ENCODE results near the gene PTPRD. TPM values are rescaled to one million over a fixed set of nuclear protein-coding genes. Genes with fewer than 3 reads are reported as not detected.

Gene PTPRD
- total RNA-seq, 1 experiment from 2014 or later, result 1.8 TPM

- CTCF ChIA-PET, result no interaction called here
- TF ChIP-seq CTCF (IDR thresholded peaks at IDR 0.05; ENCODE audit: unreplicated experiment), result no peak
- H3K27ac Mint-ChIP-seq (ENCODE audit: unreplicated experiment), result no peak overlapping the region
- no peaks in the 10 kb centered on the region for H3K27me3 Mint-ChIP-seq (ENCODE audit: unreplicated experiment)
- H3K4me1 Mint-ChIP-seq (ENCODE audit: low read depth, unreplicated experiment), result no peaks in the 10 kb centered on the region
- BruUV-seq (replicated peaks), result no TSS peak
- H3K36me3 Mint-ChIP-seq (ENCODE audit: insufficient read depth, unreplicated experiment), result no peaks in the 10 kb centered on the region
- no peak overlapping the region for H3K4me3 Mint-ChIP-seq (ENCODE audit: low read depth, unreplicated experiment)
- DNase-seq, result no peak
- H3K9me3 Mint-ChIP-seq (ENCODE audit: low read depth, unreplicated experiment), result peaks cover 5% of the 10 kb centered on the region
- intact Hi-C loops (cut with micrococcal nuclease; ENCODE audit: unreplicated experiment), result no loop called here
These were observed 1796.4 kb downstream of the PTPRD start for GRCh38 chr9:8816361-8816760.

- Mint-ChIP-seq H3K27me3 (ENCODE audit: unreplicated experiment) (no peaks in the 10 kb centered on the region), H3K9me3 (ENCODE audit: low read depth, unreplicated experiment) (peaks cover 3% of the 10 kb centered on the region), H3K4me1 (ENCODE audit: low read depth, unreplicated experiment) (no peaks in the 10 kb centered on the region), H3K27ac (ENCODE audit: unreplicated experiment) (no peak overlapping the region), H3K36me3 (ENCODE audit: insufficient read depth, unreplicated experiment) (no peaks in the 10 kb centered on the region), H3K4me3 (ENCODE audit: low read depth, unreplicated experiment) (no peak overlapping the region)
- CTCF ChIA-PET, result no interaction called here
- no peak for DNase-seq
- intact Hi-C loops (cut with micrococcal nuclease; ENCODE audit: unreplicated experiment), result no loop called here
- no peak for TF ChIP-seq CTCF (IDR thresholded peaks at IDR 0.05; ENCODE audit: unreplicated experiment)
- BruUV-seq (replicated peaks), result no TSS peak
These were observed 1796.9 kb downstream of the PTPRD start for GRCh38 chr9:8815931-8816330.

- no peak for TF ChIP-seq CTCF (IDR thresholded peaks at IDR 0.05; ENCODE audit: unreplicated experiment)
- CTCF ChIA-PET, result no interaction called here
- no TSS peak for BruUV-seq (replicated peaks)
- no peak for DNase-seq
- Mint-ChIP-seq H3K9me3 (ENCODE audit: low read depth, unreplicated experiment) (peaks cover 3% of the 10 kb centered on the region), H3K4me1 (ENCODE audit: low read depth, unreplicated experiment) (no peaks in the 10 kb centered on the region), H3K27me3 (ENCODE audit: unreplicated experiment) (no peaks in the 10 kb centered on the region), H3K27ac (ENCODE audit: unreplicated experiment) (no peak overlapping the region), H3K4me3 (ENCODE audit: low read depth, unreplicated experiment) (no peak overlapping the region), H3K36me3 (ENCODE audit: insufficient read depth, unreplicated experiment) (no peaks in the 10 kb centered on the region)
- intact Hi-C loops (cut with micrococcal nuclease; ENCODE audit: unreplicated experiment), result no loop called here
These were observed 1797.6 kb downstream of the PTPRD start for GRCh38 chr9:8815219-8815618.

GRCh38 chr9:8812888-8813287 is 1799.9 kb downstream of the PTPRD start:
- no peak for TF ChIP-seq CTCF (IDR thresholded peaks at IDR 0.05; ENCODE audit: unreplicated experiment)
- intact Hi-C loops (cut with micrococcal nuclease; ENCODE audit: unreplicated experiment), result no loop called here
- Mint-ChIP-seq H3K36me3 (ENCODE audit: insufficient read depth, unreplicated experiment) (no peaks in the 10 kb centered on the region), H3K4me1 (ENCODE audit: low read depth, unreplicated experiment) (no peaks in the 10 kb centered on the region), H3K9me3 (ENCODE audit: low read depth, unreplicated experiment) (peaks cover 3% of the 10 kb centered on the region), H3K4me3 (ENCODE audit: low read depth, unreplicated experiment) (no peak overlapping the region), H3K27me3 (ENCODE audit: unreplicated experiment) (no peaks in the 10 kb centered on the region), H3K27ac (ENCODE audit: unreplicated experiment) (no peak overlapping the region)
- DNase-seq, result no peak
- BruUV-seq (replicated peaks), result no TSS peak
- CTCF ChIA-PET, result interaction anchor here (0.6 kb wide), 1 partner anchor 14 kb away, joined by 5 read pairs; no protein-coding TSS in a partner anchor

Data from Calu3 (cell line).